ENCODE results near the gene EFCAB6.
"Not testable (repeated sequence)": the region's sequence is repeated elsewhere in the genome, so short reads cannot be mapped to it uniquely, and the experiment has no call there.

EFCAB6 gene

DNA sequence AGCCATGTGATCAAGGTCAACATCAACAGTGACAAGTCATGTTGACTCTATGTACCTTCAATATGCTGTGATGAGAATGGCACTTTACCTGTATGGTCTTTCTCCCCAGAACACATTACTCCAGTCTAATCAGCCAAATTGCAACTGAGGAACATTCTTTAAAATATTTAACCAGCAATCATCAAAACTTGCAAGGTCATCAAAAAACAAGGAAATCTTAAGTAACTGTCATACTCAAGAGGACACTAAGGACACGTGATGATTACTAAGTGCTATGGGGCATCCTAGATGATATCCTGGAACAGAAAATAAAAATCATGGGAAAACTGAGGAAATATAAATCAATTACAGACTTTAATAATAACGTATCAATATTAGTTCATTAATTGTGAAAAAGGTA, 118.9 kb downstream of the EFCAB6 start:
- no peak for FAIRE-seq

DNA sequence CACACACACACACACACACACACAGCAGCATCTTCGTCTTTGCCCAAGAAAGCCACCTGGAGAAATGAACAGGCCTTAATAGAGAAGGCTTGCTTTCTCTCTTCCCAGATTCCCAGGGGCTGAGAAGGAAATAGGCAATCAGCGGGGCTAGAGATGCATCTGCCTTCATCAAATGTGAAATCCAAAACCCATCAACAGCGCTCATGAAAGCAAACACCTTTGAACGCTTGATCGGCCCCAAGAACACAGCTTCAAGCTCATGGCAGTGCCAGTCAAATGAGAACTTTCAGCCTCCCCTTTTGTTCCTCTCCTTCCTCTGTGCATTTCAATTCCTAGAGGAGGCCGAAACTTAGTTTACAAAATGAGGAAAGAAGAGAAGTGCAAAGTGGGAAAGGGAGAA, 122.7 kb downstream of the EFCAB6 start:
- FAIRE-seq = no peak

DNA sequence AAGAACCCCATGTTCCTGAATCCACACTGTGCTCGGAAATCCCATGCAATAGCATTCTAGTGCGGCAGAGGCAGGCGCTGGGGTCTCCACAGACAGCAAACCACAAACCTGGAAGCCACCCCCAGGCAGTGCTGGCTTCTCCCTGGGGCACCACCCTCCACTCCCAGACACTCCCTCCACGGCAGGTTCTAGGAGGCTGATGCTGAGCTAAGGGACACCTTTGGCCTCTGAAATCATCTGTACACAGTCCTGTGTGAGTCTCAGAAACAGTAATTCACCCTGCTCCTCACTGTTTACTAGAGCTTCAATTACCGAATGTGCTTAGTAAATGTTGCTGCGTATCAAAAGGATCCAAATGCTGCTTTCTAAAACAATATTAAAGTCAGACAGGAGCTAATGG, 129.3 kb downstream of the EFCAB6 start:
- no peak for FAIRE-seq

DNA sequence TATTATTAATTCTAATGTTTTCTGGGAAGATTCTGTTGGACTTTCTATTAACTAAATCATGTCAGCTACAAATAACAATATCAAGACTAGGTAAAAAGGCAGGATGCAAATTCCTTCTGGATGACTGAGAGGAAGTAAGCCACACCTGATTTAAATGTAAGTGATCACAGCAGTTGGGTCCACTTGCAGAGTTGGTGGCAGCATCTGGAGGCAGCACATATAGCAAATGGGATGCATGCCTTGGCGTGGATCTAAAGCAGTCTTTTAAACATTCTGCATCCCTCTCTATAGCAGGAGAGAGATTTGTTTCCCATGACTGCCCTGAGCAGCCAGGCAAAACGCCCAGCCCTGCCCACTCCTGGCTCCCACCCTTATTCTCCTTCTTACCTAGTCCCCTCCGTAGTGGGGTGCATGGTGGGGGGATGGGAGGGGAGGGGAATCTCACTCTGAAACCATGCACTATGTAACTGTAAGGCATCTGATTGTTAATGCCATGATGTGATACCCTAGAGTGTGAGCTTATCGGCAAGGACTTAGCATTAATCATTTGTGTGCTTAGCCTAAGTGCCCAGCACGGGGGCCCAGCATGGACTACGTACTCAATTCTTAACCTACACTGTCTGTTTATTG, 130.3 kb downstream of the EFCAB6 start:
- no peak for FAIRE-seq

GRCh38 chr22:43670513-43670912, 141.6 kb downstream of the EFCAB6 start:
- FAIRE-seq = no peak

DNA sequence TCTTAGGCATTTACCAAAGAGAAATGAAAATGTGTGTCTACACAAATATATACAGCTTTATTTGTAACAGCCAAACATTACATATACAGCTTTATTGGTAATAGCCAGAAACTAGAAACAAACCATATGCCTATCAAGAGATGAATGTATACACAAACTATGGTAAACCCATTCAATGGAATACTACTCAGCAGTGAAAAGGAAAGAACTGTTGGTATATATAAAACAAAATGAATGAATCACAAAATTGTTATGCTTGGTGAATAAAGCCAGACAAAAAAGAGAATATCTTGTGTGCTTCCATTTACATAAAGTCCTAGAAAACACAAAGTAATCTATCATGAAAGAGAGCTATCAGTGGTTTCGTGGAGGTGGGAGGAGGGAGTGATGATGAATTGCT, 142.9 kb downstream of the EFCAB6 start:
- FAIRE-seq = no peak

GRCh38 chr22:43667656-43668055, 144.4 kb downstream of the EFCAB6 start:
- no peak for FAIRE-seq

DNA sequence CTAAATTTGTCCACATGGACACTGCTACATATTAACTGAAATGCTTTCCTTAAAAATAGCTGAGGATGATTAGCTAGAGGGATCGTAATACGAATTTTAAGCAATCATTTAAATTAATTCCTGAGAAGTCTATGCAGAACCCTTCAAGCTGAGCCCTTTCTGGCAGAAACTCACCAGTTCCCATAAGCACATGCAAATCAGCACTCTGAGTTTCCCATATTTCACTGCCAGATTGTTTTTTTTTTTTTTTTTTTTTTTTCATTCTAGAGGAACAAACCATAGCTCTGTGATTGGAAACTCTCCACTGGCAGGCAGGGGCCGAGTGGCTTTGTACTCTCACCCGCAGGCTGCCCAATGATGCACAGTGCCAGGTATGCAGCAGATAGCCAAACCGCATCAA, 145.6 kb downstream of the EFCAB6 start:
- FAIRE-seq = no peak

- no peak for FAIRE-seq
Measured at GRCh38 chr22:43658823-43659222, 153.3 kb downstream of the EFCAB6 start.

DNA sequence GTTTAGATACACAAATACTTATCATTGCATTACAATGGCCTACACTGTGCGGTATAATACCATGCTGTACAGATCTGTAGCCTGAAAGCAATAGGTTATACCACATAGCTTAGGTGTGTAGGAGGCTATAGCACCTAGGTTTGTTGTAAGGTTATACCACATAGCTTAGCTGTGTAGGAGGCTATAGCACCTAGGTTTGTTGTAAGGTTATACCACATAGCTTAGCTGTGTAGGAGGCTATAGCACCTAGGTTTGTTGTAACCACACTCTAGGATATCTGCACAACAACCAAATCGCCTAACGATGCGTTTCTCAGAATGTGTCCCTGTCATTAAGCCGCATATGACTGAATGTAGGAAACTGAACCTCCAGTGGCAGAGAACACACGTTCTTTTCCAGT, 155.5 kb downstream of the EFCAB6 start:
- not testable (repeated sequence) for FAIRE-seq

DNA sequence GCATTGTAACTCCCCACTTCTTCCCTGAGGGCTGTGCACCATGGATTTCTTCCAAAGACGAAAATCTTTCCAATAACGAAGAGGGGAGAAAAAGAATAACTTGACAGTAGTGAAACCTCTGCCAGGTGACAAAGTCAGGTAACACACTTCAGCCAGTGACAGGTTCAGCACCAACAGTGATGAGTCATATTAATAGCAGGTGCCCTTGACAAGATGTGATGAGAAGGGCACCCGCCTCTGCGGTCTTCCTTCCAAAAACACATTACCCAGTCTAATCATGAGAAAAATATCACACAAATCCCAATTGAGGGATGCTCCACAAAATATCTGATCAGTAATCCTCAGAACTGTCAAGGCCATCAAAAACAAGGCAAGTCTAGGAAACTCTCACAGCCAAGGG, 157.8 kb downstream of the EFCAB6 start:
- no peak for FAIRE-seq

- no peak for FAIRE-seq
Measured at GRCh38 chr22:43652845-43653244, 159.3 kb downstream of the EFCAB6 start.

- no peak for FAIRE-seq
Measured at GRCh38 chr22:43643387-43643786, 168.7 kb downstream of the EFCAB6 start.

GRCh38 chr22:43642319-43643206, 169.5 kb downstream of the EFCAB6 start:
- FAIRE-seq = no peak

GRCh38 chr22:43639228-43639948, 172.7 kb downstream of the EFCAB6 start:
- FAIRE-seq = no peak

DNA sequence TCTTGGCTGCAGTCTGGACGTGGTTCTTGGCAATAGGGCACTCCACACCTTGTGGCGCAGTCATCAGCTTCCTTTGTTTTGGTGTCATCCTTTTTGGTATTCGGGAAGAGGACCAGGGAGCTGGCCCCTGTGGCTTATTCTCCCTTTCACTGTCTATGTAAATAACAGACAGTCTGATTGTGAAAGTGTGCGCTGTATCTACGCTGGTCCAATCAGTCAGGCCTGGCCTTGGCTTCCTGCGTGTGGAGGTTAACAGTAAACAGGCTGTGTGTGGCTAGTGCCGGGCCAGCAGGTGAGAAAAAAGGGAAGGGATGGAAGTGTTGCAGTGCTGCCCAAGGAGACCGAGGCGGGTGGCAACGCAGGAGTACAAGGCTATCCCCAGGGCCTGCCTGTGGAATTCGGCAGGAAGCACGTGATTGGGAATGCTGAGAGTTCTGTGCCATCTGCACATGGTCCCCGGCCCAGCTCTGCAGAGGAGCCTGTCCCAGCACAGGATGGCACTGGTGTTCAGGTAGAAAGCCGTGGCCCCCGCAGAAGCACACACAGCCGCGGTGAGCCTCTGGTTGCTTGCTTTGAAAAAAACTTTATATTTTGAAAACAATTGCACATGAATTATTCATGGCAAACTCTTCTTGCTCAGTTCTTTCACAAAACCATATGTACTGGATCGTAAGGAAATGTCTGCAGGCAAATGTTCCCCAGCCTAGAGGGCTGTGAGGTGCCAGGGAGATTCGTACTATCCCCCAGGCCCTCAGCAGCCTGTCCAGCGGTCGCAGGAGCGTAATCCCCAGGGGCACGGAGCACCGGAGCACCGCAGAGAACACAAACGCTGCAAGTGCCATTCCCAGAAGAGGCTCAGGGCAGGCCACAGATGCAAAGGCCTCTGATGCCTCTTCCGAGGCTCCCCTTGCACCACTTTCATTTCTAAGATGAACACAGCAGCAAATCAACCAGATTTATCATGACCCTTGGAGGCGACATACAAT, 174.5 kb downstream of the EFCAB6 start:
- no peak for FAIRE-seq

GRCh38 chr22:43636086-43636485, 176.0 kb downstream of the EFCAB6 start:
- no peak for FAIRE-seq

GRCh38 chr22:43635101-43635500, 177.0 kb downstream of the EFCAB6 start:
- no peak for FAIRE-seq

- no peak for FAIRE-seq
Measured at GRCh38 chr22:43634316-43634715, 177.8 kb downstream of the EFCAB6 start.

GRCh38 chr22:43633631-43634285, 178.3 kb downstream of the EFCAB6 start:
- FAIRE-seq = no peak

GRCh38 chr22:43631846-43632245, 180.3 kb downstream of the EFCAB6 start:
- FAIRE-seq = no peak

DNA sequence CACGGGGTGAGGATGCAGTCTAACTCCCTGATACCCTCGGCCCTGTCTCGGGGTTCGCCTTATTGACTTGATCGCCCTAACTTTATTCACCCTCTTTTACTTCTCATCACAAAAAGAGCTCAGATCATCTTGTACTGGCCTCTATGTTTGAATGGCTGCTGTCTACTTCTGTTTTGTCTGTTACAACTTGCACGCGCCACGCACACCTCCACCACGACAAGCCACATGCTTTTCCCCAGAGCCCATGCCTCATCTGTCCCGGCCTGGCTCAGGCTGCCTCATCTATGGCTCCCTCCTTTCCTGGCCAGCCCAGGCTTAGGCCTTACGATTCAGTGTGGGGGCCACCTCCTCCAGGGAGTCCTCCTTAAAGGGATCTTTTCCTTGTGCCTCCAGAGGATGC, 180.9 kb downstream of the EFCAB6 start:
- FAIRE-seq = no peak
